HG03045 (cell line): ENCODE results near the gene ARHGEF28.

Experiments
- ATAC-seq: cut with Tn5 transposase; IDR thresholded peaks from one replicate; pipeline ENCODE4 v1.9.1; 2021; ENCODE audit warnings: mild to moderate bottlenecking, moderate library complexity; ENCODE audit not compliant: unreplicated experiment

Gene ARHGEF28

DNA sequence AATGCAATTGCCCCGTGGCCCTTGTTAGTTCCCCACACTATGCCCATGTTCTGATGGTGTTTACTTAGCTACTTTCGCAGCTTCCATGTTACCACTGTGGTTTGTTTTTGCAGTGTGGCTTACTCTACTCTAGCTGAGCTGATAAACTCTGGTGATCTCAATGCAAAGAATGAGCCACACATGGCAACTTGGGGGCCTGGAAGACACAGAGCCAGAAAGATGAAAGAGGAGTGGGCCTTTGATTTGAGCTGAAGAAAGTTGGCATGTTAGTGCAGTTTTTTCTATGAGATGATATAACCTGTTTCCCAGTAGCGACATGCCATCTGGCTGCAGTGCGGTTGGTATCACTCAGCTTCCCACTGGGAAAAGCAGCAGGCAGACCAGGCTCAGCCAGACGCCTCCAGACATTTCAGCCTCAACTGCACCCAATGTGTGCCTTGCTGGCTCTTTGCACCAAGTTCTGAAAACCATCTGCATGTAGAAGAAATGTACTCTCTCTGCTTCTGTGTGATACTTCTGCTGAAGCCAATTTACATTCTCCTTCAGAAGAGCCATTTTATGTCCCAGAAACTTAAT lies 329.4 kb downstream of the ARHGEF28 start:
- ATAC-seq: no peak

DNA sequence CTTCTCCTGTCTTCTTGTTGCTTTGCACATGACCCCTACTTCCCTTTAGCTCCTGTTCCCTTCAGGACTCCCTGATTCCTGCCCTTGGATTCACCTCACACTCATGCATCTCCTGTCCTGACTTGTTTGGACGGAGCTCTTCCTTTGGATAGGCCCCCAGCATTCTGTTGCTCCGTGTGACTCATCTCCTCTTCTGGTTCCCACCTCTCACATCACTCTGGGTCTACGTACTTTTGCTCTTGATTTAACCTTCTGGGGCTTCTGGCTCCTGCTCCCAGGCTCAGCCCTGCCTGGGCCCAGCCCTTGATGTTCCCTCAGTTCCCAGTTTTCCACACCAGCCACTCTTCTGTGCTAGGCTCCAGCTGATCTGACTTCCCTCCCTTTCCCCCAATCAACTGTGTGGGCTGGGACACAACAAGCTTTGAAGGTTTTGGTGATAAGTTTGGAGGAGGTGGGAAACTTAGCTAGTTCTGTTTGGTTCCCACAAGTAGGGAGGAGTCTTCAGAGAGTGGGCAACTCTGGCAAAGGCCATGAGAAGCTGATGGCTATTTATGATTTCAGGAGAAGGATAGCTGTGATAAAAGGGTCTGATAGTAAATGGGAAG lies 331.5 kb downstream of the ARHGEF28 start:
- no peak for ATAC-seq

DNA sequence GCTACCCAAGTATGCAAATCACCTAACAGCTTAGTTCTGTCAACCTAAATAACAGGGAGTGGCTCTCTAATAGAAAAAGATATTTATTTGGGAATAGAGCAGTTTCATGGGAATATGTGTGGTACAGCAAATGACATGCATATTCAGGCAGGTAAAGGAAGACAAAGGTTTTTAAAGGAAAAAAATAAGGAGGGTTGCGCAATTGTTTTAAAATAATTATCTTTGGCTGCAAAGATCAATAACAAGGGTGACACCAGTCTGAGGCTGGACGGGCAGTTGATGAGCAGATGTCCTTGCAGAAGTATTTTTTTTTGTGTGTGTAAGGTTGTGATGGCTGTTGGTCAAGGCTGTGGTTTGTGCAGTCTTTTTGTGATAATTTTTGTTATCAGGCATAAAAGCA lies 332.0 kb downstream of the ARHGEF28 start:
- ATAC-seq: no peak

DNA sequence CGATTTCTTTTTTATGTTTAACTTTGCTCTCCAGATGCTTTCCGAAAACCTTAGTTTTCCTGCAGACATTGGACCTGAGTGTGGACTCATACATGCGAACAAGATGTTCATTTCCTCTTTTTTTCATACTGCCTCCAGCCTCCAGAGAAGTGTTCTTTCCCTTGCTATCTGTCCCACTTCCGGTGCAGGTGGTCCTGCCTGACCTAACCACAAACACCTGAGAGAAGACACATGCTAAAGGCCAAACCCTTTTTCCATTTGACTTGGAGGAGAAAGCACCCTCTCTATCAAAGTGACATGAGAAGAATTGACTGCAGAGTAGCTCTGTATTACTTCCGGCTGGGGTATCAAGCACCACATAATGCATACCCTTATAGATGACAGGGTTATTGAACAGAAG lies 334.0 kb downstream of the ARHGEF28 start:
- no peak for ATAC-seq

DNA sequence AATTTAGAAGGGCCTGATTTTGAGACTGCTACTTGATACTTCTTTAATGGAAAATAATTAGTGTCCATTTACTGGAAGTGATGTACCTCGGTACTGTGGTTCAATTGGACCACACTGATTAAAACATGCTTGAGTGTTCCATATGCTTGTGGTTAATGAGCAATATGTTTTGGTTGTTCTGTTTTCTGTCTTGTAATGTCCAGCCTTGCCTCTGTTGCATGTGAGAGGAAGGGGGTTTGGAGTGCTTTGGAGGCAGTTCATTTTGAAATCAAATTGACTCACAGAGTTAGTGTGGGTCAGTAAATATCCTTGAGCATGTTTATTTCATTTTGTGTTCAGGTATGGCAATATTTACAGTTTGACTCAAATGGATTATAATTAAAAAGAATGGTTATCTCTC lies 334.4 kb downstream of the ARHGEF28 start:
- ATAC-seq: no peak

DNA sequence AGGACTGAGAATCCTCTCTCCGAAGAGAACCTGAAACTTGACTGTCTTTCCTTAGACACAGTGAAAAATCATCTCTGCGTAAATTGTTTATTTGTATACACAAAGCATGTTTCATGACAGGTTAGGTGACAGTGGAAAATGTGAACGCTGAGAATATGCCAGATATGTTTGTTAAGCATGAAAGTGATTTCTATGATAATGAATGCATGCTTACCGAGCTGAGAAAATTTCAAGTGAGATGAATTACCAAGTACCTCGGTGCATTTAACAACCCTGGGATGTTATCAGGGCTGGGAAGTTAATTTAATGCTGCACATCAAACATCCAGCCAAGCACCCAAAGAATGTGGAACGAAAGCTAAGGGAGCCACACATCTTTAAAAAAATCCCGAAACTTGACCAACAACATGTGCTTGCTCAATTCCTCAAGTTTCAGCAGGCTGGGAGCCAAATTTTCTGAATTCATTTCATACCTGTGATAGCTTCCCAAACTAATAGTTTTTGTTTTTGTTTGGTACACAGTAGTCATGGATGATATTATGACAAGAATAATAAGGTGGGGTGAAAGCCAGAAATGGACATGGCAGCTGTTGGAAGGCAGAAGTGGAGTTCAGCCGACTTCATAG lies 336.9 kb downstream of the ARHGEF28 start:
- no peak for ATAC-seq

DNA sequence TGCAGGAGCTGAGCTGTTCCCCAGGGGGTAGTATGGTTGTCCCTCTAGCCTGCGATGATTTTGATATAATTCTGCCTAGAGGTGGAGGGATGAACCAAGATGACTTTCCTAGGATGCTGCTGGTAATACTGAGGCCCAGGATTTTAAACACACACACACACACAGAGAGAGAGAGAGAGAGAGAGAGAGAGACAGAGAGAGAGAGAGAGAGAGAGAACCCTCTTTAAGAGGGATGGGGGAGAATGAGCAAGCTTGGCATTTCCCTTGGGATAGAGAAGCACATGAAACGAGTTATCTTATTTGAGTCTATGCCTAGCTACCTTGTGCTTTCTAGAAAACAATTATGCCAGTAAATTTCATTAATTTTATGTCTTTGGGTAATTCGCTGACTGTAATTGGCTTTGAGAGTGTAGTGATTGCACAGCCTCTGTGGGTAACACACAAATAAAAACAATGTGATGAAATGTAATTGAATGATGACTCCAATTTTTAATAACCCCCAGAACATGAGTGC lies 338.4 kb downstream of the ARHGEF28 start:
- ATAC-seq: no peak

DNA sequence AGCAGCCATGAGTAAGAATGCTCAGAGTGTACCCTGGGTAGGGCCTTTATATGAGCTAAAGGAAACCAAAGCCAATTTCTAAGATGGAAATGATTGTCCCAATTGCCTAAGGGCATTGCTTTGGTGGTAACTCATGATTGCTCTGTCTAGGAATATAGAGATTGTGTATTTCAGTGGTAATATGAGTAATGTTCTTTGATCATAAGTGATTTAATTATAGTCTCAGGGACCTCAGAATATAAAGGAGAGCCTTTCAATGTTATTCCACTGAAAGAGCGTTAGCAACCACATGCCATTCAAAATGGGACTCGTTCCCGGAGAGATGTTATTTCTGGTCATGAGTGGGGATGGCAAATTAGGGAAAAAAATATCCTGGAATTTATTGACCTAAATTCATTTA lies 340.5 kb downstream of the ARHGEF28 start:
- no peak for ATAC-seq

DNA sequence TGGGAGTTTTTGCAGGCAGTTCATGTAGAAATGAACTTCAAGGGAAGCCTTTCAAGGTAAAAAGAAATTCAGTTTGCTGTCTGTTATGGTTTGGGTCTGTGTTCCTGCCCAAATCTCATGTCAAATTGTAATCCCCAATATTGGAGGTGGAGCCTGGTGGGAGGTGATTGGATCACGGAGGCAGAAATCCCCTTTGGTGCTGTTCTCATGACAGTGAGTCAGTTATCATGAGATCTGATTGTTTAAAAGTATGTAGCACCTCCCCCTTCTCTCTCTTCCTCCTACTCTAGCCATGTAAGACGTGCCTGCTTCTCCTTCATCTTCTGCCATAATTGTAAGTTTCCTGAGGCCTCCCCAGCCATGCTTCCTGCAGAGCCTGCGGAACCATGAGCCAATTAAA lies 341.4 kb downstream of the ARHGEF28 start:
- no peak for ATAC-seq

DNA sequence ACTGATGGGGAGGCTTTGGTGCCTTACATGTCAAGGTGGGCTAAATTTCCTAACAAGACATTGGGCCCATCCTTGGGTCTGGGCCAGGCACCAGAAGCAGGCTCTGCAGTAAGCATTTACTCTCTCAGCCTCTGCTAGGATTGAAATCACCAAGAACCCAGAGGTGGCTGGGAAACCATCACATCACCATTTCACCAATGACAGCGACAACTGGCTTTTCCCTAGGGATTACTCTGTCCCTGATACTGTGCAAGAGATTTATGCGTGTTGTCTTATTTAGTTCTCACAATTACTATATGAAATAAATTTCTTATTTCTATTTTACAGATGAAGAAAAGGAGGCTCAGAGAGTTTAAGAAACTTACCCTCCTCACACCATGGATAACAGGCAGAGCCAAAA lies 342.2 kb downstream of the ARHGEF28 start:
- ATAC-seq: no peak

DNA sequence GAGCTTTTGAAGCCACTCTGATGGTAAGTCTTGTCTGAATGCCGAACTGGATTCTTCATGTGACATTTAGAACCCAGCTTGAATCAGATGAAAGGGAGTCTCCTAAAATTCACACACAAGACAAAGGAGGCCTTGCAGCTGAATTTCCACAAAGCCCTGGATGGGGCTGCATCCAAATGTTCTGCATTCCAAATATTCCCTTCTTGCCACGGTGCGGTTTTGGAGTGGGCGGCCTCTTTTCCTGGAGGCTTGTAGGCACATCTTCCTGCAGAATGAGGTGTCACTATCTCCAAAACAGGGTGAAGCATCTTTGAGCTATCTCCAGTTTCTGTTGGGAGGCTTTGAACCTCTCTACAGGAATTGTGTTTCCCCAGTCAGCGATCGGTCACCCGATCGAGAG lies 342.7 kb downstream of the ARHGEF28 start:
- ATAC-seq: no peak

DNA sequence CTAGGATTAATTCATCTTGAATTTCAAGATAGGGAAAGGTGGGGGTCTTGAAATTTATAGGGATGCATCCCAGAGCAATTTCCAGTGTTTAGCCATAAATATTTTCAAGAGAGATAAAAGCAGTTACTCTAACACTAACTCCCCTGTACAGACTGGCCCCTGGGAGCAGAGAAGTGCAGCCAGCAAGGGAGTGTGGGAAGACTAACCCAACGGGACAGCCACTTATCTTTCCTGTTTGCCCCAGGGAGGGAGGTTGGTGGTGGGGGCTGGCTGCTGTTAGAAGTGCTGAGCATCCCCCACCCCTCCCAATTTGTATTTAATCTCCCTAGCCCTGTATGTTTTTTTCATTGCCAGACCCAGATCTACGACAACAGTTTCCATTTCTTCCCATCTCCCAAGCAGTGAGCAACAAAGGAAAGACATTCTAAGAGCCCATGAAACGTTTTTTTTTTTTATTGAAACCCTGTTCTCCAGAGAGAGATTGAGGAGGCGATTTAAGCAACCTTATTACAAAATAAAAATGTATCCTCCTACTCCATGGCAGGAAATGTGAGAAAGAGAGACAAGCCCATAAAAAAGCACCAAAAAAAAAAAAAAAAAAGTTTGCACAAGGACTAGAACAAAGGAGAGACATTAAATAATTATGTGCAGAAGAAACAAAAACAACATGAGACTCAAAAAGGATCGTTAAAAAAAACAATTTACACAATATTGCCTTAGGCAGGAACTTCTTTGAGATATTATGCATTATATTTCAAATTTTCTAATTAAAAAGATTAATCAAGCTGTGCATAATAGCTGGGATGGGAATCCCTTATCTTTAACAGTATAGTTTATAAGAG lies 343.4 kb downstream of the ARHGEF28 start:
- no peak for ATAC-seq

DNA sequence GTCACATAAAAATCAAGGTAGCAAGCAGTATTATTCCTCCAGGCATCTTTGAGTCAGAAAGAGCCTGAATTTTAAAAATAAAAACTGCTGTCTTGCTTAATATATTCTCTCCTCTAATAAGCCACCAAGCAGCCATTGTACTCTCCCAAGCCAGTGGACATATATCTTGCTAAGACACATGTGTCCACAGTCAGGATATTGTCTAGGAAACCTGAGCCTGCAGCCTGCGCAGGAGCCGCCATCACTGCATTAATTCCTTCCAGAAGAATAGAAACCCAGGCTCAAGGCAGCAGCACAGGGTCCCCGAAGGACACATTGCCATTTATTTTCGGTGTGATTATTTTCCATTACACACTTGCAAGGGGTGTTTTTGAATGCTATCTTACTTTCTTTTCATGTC lies 345.3 kb downstream of the ARHGEF28 start:
- no peak for ATAC-seq

DNA sequence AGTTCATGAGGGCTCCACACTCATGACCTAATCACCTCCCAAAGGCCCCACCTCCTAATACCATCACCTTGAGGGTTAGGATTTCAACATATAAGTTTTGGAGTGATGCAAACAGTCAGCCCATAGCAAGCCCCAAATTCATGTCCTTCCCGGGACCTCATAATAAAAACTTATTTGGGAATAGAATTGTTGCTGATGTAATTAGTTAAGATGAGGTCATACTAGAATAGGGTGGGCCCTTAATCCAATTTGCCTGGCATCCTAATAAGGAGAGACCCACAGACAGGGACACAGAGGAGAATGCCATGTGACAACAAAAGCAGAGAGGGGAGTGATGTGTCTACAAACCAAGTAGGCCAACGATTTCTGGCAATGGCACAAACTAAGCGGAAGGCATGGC lies 347.1 kb downstream of the ARHGEF28 start:
- no peak for ATAC-seq

DNA sequence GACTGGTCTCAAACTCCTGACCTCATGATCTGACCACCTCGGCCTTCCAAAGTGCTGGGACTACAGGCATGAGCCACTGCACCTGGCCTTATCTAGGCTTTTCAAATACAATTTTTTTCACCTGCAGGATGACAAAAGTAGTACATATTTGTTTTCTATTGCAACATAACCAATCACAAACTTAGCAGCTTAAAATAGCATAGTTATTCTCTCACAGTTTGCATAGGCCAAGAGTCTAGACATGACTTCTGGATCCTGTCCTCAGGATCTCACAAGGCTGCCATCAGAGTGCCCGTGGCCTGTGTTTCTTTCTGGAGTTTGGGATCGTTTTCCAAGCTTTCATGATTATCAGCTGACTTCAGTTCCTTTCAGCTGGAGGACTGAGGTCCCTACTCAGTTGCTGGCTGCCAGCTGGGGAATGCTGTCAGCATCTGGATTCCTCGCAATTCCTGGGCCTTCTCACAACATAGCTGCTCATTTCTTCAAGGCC lies 348.9 kb downstream of the ARHGEF28 start:
- ATAC-seq: no peak

DNA sequence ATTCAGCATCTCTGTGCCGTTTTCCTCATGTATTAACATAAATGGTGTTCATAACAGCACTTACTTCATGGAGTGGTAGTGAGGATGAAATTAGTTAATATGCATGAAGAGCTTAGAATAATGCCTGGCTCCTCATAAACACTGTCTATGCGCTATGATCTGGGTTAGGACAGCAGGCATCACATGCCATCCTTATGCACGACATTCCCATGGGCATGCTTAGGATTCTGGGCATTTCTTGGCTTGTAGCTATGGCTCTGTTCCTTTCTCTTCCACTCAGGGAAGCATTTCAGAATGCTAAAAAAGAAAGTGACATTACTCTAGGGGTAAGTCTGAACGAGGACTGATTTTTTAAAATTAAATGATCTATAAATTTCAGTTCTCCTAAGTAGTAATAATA lies 349.8 kb downstream of the ARHGEF28 start:
- ATAC-seq: no peak

DNA sequence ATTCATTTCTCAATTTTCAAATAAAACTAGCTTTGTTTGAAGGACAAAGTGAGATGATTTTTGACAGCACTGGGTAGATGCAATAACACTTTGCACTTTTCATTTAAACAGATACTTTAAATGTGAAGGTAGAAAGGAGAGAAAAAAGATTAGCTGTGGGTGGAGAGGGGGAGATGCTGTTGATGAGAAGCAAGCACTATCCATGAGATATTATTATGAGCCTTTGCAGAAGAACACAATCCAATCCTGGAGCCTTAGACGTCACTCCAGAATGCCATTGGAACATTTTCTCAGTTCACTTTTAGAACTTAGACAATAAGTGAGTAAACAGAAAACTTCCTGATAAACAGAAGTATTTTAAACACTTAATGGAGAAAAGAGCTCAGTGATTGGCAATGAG lies 351.1 kb downstream of the ARHGEF28 start:
- no peak for ATAC-seq

DNA sequence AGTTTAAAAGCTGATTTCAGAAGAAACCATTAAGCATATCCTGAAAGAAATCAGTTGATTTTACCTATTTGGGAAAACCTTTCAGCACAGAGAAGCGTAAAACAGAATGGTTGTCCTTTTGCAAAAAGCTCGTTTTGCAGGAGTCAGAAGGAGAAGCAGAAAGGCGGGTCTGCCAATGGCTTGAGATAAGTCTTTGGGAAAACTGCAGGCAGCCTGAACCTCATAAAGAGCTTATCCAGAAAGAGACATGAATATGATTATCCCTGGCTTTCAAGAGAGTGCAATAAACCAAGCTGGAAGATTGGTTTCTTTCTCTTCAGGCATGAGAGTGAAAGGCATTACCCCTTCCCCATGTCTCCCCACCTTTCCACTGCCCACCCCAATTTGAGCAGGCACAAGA lies 353.3 kb downstream of the ARHGEF28 start:
- no peak for ATAC-seq

DNA sequence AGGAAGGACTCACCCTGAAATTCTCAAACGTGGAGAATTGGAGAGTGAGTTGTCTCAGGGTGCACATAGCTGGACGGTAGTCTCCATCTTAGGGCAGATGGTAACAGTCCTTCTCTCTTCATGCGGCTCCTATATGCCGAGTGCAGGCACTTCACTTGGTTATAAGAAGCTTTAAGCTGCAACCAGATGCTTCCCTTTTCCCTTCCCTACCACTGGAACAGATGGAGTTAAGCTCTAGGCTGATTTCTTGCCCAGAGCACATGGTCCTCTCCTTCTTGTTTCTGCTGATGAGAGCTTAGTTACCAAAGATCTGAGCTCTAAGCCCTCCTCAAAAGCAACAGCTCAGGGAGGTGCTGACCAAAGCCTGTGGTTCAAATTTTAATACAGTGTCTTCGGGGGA lies 355.7 kb downstream of the ARHGEF28 start:
- ATAC-seq: no peak

DNA sequence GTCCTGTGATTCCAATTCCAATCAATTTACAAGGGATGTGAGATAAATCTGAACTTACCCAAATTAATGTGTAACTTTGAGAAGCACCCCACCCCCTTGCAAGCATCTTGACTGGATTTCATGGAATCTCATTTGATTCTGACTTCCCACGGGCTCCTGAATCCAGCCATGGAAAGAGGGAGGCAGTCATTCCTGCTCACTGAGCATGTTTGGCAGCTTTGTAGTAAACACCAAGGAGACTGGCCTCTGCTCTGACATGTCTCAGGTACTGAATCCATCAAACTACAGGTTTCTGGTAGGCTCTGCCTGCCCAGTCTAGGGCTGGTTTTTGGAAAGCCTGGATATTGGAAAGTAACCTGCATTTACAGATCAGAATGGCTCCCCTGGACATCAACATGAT lies 357.6 kb downstream of the ARHGEF28 start:
- no peak for ATAC-seq

DNA sequence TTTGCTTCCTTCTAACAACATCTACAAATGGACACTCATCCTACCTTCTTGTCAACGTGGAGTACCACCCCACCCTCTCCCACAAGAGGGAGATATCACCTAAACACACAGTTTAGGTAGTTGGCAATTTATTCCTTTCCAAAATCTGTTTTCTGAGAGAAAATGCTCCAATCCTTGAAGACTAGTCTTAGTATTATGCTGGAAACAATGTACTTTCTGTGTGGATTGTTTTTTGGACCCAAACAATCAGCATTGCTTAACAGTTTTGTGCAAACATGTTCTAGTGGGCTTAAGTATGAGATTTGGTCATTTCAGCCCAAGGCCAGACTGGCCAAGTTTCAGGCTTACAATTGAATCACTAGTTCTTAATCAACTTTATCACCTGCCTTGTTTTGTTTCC lies 359.1 kb downstream of the ARHGEF28 start:
- no peak for ATAC-seq

DNA sequence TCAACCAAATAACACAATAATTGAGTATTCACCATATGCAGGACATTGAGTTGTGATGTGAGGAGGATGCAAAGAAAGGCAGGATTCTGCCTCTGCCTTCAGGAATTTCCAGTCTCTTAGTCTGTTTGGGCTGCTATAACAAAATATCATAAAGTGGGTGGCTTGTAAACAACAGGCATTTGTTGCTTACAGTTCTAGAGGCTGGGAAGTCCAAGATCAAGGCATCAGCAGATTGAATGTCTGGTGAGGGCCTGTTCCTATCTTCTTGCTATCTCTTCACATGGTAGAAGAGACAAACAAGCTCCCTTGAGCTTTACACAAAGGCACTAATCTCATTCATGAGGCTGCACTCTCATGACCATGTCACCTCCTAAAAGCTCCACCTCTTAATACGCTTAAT lies 360.7 kb downstream of the ARHGEF28 start:
- no peak for ATAC-seq
